Peyer's patch (tissue), 4 donors: ENCODE data around the gene LTA4H.

Source experiments
- CTCF ChIP-seq, 6 experiments: fragments of 450-650 bp in 4 of 6; fragments of 200-600 bp in 2 of 6; sonication (generic) in 1 of 6; IDR thresholded peaks; one replicate each; pipeline ENCODE4 v1.5.1; 2017 to 2019; ENCODE audit warnings: antibody characterized with exemption in 6 of 6, mild to moderate bottlenecking in 3 of 6, moderate library complexity in 1 of 6
- POLR2A ChIP-seq, 2 donors: fragments of 450-650 bp; IDR thresholded peaks; one replicate each; pipeline ENCODE4 v1.5.1; 2017; ENCODE audit warnings: antibody characterized with exemption in 2 of 2, mild to moderate bottlenecking in 2 of 2, moderate library complexity in 2 of 2

GRCh38 chr12:95976416-95976832 lies 59.0 kb downstream of the LTA4H start:
- no peak for TF ChIP-seq CTCF (IDR thresholded peaks at IDR 0.05)
- TF ChIP-seq POLR2A (IDR thresholded peaks at IDR 0.05), result no peak
